HPDE6-E6E7 (cell line): ENCODE results near the gene SPEF1.
A peak's percentile ranks its signal among the peaks of the same experiment; 100 is the strongest.

ENCODE experiments used
- DNase-seq: peaks from one replicate; pipeline ENCODE4 v3.0.0; 2011; ENCODE audit warnings: missing footprints; ENCODE audit errors: extremely low spot score

The SPEF1 gene

DNA sequence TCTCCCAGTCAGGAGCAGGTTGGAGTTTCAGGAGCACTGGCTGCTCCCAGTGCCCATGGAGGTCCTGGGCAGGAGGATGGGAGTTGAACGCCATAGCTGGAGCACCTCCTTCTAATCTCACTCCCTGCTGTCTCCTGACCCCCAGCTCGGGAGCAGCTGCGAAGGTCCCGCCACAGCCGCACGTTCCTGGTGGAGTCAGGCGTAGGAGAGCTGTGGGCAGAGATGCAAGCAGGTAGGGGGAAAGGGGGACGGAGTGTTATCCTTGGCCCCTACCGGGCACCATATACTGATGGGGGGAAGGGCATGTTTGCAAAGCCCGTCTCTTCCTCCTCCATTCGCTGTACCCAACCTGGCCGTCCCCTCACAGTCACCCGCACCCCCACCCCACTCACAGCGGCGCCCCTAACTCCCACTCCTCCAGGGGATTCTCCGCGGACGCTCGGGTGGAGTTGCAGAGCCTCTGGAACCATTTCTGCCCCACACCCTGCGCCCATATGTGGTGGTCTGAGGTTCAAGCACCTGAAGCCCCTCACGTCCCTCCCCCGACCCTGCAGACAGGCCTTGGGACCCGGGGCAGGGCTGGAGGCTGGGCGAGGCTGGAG lies 32.1 kb downstream of the SPEF1 start:
- DNase-seq = no peak

DNA sequence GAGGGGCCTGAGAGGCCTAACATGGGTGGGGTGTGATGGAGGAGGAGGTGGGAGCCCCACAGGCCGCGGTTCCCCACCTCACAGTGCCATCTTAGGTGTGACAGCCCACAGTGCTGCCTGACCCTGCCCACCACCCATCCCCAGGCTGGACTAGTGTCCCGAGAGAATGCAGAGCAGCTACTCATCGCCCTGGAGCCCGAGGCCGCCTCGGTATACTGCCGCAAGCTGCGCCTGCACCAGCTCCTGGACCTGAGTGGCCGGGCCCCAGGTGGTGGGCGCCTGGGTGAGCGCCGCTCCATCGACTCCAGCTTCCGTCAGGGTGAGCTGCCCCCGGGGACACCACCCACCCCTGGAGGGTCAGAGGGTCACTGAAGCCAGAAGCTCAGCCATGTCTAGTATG lies 33.2 kb downstream of the SPEF1 start:
- no peak for DNase-seq

DNA sequence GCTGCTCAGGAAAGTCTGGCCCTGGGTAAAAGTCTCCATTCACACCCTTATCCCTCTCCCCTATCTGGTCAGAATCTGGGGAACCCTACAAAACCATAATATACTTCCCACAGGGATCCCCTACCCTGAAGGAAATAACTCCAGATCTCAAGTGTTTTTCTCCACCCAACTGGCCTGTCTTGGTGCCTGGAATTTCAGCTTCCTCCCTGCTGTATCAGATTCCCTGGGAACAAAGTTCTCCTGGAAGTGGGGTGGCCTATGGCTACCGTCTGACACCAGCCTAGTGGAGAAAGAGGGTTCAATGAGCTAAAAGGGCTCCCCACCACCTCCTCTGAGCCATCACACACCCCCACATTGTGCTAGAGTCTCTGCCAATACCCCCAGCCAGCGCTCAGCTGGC lies 33.8 kb downstream of the SPEF1 start:
- no peak for DNase-seq

DNA sequence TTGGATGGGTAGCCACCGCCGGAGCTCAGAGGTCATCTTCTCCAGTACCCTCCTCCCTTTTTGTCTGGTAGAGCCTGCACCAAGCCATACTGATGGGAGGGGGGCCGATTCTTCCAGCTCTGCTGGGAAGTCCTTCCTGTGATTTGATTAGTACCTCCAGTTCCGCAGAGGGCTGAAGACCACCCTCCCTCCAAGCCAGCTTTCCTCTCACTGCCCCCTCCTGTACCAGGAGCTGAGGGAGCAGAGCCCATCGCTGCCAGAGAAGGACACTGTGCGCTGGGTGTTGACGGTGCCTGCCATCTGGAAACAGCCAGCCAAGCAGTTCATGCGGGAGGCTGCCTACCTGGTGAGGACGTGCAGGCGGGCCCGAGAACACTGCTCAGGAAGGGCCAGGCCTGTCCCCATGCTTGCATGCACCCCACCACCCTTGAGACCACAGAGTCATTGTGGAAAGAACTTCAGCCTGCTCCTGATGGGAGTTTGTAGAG lies 35.5 kb downstream of the SPEF1 start:
- no peak for DNase-seq

DNA sequence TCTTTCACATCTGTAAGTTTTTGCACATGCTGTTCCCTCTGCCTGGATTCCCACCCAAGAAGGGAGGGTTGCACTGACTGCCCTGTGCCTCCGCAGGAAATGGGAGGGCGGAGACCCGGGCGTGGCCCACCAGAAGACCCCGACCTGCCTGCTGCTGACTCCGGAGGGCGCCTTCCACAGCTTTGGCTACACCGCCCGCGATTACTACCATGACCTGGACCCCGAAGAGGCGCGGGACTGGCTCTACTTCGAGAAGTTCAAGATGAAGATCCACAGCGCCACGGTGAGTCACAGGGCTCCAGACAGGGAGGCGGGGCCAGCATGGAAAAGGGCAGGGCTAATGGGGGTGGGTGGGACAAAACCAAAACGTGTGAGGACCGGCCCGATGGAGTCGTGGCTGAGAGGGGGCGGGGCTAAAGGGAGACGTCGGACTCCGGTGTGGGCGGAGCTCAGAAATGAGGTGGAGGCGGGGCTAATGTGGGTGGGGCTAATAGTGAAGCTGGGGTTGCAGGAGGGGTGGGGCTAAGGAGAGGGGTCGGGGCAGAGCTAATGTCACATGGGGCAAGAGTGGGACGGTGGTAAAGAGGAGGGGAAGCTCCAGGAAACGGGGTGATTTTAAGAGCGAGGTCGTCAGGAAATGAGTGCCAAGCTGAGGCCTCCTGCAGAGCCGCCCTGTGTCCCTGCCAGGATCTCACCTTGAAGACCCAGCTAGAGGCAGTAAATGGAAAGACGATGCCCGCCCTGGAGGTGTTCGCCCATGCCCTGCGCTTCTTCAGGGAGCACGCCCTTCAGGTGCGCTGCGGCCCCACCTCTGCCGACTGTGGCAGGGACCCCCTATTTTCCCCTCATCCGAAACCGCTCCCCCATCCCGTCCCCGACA lies 36.2 kb downstream of the SPEF1 start:
- peak; percentile 93 for DNase-seq

DNA sequence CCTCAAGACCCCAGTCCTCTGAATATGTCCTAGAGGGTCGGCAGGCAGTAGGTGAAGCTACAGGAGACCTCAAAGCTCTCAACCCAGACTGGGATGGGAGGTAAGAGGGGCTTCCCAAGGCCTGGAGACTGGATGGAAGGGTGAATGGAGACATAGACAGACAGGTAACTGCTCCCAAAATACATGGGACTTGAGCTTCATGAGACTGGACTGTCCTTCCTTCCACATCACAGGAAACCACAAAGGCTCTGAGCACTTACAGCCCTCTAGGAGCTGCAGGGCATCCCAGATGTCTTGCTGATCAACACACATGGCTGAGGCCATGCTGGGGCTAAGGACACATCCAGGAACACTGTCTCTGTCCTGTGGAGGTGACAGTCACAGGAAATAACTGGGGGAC lies 37.2 kb downstream of the SPEF1 start:
- no peak for DNase-seq

DNA sequence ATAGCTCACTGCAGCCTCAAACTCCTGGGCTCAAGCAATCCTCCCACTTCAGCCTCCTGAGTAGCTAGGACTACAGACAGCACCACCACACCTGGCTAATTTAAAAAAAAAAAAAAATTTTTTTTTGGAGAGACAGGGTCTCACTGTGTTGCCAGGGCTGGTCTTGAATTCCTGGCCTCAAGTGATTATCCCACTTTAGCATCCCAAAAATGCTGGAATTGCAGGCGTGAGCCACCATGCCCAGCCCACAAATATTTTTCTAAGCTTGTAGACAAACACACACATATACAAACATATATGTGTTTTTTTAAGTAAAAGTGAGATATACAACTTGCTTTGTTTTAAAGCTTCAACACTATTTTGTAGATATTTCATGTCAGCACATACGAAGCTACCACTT lies 38.0 kb downstream of the SPEF1 start:
- no peak for DNase-seq

DNA sequence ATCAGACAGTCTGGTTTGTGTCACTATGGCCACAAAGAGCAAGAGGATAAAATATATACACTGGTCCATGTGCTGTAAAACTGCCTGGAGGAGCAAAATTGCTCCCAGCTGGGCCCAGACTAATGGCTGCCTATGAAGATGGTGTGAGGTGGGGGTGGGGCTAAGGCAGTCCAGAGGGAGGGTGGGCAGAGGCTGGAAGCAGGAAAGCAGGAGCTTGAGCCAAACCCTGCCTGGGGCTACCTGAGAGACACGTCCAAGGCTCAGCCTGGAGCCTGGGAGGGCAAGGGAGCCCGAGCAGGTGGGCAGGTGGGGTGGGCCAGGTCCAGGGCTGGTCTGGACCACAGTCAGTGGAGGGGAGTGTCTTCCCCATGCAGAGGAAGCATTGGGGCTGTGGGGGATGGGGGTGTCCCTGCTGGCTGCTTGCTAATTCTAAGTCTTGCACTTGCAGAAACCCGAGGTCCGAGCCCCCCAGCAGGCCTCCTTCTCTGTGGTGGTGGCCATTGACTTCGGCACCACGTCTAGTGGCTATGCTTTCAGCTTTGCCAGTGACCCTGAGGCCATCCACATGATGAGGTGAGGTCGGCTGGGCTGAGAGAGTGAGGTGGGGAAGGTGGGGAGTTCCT lies 39.3 kb downstream of the SPEF1 start:
- DNase-seq = no peak

DNA sequence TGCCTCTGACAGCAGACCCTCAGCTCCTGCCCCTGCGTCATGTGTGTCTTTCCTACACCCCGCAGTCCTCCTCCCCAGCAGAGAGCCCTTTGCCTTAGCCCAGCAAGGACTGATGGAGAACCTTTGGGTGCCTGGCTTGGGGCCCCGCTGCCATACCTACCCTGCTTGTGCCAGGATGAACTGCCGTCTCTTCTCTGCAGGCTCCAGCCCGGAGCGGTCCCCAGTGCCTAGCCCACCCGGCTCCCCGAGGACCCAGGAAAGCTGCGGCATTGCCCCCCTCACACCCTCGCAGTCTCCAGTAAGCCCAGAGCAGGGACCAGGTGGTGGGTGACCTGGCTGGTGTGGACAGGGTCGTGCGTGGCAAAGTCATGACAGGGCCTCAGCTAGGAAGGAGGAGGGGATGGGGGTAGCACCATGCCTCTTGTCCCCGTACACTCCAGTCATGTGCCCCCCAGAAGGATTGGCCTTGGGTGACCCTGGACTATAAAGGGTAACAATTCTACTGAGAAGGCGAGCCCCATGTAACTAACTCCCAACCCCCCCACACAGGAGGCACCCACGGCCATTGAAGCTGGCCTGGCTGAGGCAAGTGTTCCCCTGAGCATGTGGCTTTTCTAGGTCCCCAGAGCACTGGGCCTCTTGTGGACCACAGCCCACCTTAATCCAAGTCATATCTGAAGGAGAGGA lies 40.5 kb downstream of the SPEF1 start:
- no peak for DNase-seq

DNA sequence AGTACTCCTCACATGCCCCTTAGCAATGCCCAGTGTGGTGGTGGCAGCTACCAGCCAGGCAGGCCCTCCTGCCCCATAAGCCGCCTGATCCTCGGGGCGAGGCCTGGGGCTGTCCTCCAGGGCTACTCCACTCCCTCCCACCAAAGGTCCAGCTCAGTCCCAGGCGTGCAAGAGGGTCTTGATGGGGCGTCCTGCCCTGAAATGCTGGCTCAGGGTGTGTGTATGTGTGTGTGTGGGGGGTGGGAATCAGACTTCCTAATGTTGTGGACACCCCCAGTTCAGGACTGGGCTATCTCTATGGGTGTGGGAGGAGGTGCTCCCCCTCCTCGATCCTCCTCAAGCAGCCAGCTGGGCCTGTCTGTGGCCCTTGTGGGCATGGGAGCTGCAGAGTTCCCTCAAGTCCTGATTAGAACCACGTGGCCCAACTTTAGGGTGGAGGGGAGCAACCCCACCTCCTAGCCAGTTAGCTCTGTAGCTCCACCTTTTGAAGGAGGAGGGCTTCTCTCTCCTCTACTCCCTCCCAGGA lies 41.3 kb downstream of the SPEF1 start:
- no peak for DNase-seq

DNA sequence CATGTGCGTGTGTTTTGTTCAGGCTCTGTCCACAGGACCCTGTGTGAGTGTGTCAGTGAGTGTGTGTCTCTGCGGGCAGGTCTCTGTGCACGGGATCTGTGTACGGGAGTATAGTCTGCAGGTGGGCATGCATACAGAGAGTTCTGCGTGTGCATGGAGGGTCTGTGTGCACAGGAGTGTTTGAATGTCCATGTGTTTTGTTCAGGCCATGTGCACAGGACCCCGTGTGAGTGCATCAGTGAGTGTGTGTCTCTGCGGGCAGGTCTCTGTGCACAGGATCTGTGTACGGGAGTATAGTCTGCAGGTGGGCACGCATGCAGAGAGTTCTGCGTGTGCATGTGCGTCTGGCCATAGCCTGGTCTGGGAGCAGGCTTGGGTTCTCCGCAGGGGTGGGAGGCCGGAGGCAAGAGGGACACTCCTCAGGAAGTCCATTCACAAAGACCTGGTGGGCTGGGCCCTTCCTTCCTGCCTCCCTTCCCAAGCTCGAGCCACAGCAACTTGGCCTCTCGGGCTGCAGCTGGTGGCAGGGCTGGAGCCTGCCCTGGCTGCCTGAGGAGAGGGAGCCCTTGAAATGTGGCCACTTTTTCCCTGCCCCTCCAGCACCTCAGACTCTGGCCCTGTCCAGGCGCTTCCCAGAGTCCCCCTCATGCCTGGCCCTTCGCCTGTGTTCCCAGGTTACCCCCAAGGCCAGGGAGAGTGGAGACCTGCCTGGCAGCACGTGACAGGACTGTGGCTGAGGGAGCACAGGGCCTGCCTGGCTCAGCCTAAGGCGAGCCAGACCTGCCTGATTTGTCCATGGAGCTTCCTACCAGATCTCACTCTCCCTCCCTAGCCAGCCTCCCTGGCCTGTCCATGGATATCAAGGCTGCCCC lies 42.0 kb downstream of the SPEF1 start:
- no peak for DNase-seq

DNA sequence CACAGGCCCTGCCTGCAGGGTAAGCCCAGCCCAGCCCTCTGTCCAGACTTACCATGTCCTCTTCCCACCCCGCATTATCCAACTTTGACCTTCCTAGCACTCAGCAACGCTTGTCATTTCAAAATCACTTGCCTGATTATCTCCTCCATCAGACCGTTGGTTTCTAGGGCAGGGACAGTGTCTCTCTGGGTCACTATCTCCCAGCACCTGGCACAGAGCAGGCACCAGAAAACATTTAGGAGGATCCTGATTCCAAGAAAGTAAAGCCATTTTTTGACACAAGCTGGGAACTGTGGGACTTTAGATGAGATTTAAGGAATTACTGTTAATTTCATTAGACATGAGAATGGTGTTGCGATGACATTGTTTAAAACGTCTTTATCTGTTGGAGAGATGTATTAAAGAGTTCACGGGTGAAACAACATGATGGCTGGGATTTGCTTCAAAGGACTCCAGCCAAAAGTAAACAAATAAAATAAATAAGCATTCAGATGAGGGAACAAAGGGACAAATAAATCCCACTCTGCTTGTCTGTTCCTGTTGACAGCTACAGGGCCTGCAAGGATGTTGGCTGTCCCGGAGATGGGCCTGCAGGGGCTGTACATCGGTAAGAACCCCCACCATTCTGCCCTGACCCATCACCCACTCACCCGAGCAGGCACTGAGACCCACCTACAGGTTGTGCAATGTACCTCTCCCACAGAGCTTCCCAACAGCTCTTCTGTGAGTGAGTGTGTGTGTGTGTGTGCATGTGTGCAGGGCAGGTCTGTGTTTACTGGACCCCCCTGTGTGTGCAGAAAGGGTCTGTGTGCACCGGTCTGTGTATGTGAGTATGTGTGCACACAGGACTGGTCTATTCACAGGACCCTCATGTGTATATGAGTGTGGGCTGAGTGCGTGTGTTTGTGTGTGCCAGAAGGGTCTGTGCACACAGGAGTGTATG lies 42.9 kb downstream of the SPEF1 start:
- DNase-seq = no peak

DNA sequence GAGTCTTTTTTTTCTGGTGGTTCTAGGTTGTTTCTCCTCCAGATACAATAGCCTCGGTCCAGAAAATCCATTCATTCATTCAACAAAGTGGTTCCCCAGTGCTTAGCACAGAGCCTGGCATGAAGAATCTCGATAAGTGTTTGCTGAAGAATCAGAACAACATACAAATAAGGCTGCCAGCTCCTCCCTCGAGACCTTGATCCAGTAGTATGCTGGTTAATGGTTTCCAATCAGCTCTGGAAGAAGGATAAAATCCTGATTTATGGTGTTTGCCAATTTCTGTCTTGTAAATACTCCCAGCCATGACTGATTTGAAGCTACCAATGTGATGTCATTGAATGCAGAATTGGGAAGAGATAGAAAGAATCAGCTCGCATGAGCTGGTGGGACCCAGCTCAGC lies 45.5 kb downstream of the SPEF1 start:
- no peak for DNase-seq

DNA sequence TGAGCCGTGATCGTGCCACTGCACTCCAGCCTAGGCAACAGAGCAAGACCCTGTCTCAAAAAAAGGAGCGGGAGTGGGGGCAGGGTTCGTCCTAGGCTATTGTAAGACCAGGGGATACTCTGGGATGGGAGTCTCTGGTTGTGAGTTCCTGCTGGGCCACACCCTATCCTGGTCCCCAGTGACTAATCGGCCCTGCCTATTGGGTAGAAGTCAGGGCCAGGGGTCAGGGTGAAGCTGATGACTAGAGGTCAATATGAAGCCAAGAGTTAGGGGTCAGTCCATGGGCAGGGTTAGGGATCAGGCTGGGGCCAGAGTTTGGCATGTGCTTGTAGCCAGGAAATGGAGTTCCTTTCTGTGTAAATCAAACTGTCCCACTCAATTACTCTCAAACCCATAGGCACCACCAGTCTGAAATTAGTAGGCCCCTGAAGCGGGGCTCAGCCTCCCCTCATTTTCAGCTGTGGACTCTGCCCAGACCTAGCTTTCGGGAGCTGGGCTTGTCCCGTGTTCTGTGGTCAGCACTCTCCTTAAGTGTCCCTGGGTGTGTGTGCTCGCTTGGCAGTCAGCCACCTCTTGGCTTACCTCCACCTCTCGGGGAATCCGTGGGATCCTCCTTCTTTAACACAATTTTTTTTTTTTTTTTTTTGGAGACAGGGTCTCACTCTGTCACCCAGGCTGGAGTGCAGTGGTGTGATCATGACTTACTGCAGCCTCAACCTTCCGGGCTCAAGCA lies 47.0 kb downstream of the SPEF1 start:
- DNase-seq = no peak

DNA sequence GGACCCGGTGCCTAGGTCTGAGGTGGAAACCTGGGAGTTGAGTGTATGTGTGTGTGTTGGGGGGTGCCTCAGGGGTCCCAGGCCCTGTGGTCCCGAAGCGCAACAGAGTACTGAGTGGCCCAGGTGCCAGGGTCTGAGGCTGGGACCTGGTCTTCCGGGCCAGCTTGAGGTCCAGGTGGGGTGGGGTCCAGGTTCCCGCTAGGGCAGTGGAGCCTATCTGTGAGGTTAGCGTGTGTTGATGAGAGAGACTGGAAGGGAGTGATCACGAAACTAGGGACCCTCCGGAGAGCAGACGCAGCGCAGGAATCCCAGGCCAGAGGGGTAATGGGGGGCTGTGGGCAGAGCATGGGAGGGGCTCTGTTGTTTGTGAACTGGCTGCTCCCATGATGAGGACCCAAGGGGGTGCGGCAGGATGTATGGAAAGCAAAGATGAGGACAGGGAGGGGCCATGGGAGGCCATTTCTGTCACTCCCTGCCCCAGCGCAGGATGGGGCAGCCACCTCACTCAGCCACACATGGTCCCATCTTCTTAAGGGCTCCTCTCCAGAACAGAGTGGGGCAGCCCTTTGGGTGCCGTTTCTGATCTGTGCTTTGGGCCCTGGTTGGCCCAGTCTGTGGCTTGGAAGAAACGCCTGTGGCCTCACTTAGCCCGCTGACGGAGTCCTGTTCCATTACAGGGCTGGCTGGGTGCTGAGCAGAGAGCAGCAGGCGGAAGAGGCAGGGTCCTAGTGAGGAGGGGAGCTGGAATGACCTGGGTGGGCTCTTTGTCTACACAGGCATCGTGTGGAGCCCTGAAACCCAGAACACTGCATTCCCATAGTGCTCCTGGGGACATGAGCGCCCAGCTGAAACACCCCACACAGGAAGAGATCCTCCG lies 47.9 kb downstream of the SPEF1 start:
- DNase-seq = no peak

DNA sequence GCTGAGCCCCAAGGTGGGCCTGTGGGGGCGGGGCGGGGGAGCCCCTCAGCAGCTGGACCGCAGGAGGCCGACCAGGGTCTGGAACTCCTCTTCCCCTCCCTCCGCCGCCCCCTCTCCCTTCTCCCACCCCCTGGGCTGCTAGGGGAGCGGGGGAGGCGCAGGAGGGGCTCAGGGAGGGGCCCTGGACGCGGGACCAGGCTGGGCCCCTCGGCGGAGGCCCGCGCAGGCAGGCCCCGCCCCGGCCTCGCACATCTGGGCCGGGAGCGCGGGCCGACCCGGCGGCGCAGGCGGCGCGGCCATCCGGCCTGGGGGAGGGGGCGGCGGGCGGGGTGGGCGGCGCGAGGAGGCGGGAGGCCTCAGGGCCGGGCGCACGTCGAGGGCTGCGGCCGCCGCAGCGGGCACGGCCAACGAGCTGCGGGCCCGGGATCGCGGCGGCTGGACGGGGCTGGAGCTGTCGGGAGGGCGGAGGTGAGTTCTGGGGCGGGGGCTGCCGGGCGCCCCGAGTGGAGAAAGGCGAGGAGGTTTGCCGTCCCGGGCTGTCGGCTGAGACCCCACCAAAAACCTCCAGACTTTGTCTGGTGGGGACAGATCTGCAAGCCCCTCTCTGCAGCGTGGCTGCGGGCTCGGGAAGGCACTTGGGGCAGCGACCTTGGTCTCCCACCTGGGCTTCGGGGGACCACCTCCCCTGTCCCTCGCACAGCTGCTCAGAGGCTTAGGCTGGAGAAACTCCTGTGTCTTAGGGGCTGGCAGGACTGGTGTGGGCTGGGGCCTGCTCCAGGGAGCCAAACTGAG lies 48.7 kb downstream of the SPEF1 start, which contains the start of gene HSPA12B:
TSS of gene HSPA12B (plus strand) at position 359 of the 792 bp plus-strand sequence. CDS start 5,990 bp downstream, outside the sequence.
- DNase-seq = no peak

DNA sequence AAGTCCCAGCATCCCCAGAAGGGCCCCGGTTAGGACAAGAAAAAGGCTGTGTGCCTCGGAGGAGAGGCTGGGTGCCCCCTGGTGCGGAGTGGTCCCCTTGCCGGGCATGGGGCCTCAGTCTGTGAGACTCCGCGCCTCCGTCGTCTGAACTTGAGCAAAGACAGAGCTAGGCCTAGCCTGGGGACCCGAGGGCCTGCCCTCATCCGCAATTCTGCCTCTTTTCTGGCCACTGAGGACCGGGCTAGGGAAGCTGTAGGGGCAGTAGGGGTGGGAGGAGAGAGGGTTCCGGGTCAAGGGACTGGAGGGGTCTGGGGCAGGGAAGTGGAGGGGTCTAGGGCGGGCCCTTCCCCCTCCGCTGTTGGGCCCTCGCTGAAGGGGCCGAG lies 49.3 kb downstream of the SPEF1 start:
- DNase-seq = no peak
